NCI-H128 (cell line): ENCODE results near the gene RTKN2.
"Not testable (repeated sequence)": the region's sequence is repeated elsewhere in the genome, so short reads cannot be mapped to it uniquely, and the experiment has no call there.

Experiments used
- DNase-seq: peaks from one replicate; lab custom pipeline; 2025; ENCODE audit not compliant: unreplicated experiment; lab: John Stamatoyannopoulos, UW

The RTKN2 gene

DNA sequence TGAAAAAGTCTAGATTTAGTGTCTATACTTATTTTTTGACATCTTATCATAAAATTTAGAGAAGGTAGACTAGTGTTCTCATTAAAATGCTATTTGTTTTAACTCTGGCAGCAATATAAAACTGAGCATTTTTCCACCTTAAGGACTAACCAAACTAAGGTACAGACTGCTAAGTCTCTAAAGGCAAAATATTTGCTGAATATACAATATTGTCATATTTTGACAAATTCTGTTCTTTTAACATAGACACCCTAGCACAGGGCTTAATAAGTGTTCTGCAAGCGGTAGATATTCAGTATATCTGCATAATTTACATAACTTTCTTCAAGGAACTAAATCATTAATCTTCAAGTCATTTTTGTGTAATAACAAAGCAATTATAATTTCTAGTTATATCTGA, 8.6 kb downstream of the RTKN2 start:
- DNase-seq, result no peak

DNA sequence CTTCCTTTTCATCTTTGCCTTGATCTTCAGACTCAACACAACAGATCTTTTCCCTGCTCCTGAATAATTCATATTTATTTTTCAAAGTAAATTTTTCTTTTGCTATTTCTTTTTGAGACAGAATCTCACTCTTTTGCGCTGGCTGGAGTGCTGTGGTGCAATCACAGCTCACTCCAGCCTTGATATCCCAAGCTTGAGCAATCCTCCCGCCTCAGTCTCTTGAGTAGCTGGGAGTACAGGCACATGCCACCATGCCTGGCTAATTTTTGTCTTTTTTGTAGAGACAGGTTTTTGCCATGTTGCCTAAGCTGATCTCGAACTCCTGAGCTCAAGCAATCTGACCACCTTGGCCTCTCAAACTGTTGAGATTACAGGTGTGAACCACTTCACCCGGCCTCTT, 9.2 kb downstream of the RTKN2 start:
- DNase-seq, result no peak

DNA sequence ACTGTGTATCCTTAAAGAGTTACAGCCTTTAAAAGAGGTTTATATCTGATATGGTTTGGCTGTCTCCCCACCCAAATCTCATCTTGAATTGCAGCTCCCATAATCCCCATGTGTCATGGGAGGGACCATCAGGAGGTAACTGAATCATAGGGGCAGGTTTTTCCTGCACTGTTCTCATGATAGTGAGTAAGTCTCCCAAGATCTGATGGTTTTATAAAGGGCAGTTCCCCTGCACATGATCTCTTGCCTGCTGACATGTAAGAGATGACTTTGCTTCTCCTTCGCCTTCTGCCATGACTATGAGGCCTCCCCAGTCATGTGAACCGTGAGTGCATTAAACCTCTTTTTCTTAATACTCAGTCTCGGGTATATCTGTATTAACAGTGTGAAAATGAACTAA, 9.7 kb downstream of the RTKN2 start:
- DNase-seq, result no peak

DNA sequence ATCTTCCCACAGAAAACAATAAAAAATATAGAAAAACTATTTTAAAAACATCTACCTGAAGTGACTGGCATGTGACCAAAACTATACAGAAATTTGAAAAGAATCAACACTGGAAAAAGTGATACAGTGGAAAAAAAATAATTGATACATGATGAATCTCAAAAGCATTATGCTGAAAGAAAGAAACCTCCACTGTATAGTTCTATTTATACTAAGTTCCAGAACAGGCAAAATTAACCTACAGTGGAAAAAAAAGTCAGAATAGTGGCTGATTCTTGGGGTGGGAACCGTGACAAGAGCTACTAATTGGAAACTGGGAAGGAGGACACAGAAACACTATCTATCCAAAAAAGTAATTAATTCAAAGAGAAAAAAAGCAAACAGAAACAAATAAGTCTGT, 14.9 kb downstream of the RTKN2 start:
- DNase-seq, result no peak

DNA sequence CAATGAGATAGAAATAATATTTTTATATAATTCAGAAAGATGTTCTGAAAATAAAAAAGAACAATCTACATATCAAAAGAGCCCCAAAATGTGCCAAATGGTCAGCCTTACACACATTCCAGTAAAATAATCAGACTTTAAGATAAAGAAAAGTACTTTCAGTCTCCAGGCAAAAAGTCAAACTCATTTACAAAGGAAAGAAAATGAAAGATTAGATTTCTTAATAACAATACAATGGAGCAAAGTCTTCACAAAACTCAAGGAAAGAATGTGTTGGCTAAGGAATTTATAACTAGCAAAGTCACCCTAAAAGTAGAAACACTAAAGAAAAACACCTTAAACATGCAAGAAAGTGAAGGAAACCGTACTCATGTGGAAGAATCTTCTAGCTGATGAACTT, 16.6 kb downstream of the RTKN2 start:
- DNase-seq, result no peak

DNA sequence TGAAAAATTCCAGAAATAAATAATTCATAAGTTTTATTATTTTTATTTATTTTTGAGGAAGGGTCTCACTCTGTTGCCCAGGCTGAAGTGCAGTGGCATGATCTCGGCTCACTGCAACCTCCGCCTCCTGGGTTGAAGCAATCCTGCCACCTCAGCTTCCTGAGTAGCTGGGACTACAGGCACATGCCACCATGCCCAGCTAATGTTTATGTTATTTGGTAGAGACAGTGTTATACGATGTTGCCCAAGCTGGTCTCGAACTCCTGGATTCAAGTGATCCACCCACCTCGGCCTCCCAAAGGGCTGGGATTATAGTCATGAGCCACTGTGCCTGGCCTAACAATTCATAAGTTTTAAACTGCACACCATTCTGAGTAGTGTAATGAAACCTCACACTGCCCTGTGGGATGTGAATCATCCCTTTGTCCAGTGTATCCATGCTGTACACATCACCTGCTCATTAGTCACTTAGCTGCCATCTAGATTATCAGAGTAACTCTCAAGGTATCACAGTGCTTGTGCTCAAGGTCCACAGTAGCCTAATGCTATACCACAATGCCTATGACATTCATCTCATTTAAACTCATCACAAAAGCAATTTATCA, 17.9 kb downstream of the RTKN2 start:
- no peak for DNase-seq

DNA sequence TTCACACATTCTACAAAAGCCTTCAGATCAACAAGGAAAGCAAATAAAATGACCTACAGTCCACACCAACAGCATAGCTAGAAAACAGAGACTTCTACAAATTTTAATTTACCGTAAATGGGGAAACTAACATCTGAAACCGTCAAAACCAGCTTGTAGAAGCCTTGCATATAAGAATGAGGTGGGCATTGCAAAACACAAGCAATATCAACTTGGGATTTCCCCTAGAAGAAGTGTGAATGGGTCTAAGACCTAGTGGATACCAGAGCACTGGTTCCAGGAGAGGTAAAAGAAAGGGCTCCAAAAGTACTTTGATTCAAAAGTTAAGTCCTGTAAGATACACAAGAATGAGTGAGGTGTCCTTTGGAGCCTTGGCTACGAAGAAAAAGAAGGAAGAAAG, 18.7 kb downstream of the RTKN2 start:
- no peak for DNase-seq

DNA sequence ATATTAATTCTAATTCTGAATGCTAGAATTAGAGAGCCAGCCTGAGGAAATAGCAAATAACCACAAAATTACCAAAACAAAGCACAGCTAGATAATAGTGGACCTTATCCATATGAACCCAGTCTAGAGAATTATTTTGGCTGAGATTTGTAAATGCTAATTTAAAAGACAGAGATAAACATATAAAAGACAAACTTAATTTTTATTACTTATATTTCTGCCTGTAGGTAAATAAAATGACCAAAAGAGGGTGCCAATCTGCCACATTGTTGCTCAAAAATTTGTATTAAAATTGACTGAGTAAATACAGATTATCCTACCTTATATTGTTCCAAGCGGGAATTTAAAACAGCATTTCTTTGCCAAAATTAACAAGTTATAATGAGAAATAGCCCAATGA, 20.2 kb downstream of the RTKN2 start:
- DNase-seq, result no peak

DNA sequence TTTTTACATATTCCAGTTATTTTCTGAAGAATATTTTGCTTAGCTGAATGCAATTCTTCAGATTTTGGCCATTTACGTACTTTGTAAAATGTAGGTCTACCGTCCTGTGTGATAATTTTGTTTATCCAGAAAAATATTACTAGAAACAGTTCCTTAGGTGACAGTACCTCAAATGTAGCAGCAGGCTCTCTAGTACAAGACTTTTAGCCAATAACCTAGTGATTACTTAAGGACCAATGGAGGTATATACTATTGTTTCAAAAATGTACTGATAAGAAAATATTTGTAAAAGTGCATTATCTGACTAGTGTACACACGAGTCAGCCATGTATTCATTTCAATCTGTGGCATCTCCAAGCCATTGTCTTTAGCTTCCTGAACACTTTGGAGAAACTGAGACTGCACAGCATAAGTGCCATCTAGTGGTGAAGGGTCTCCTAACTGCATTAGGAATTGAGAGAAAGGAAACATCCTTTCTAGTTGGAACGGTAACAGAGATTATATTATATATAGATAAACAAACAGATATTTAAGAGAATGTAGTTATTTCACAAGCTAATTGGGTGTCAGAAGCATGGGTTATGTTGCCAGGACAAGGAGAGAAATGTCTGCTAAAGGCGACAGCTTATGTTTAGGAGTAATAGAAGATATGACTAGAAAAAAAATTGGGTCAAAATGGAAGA, 23.7 kb downstream of the RTKN2 start:
- DNase-seq, result no peak

DNA sequence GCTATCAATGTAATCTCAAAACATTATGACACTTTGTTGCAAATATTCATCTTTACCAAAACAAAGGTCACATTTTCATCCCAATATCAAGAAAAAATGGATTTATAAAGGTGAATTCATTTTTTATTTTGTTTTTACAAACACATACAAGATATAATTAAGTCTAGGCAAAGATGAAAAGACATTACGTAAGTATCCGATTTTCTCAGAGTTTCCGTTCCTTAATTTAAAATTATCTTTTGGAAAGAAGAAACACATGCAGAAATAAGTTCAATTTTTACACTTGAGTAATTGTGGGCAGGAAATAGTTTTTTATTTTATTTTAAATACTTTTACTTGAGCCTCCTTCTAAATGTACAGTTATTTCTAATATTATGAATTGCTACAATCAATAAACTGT, 24.6 kb downstream of the RTKN2 start:
- DNase-seq, result no peak

DNA sequence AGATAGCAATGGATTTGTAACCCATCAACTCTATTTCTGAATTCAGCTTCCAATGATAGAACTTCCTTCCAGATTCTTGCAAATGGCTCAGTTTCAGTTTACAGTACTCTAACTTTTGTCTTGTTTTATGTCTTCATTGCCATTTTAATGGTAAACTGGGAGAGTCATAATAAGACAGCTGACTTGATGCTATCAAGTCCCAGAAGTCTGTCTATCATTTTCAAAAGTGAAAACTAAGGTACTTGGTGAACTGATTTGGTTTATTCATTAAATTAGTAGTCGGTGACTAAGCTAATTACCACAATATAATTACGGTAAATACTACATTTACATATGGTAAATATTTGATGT, 25.0 kb downstream of the RTKN2 start:
- no peak for DNase-seq

DNA sequence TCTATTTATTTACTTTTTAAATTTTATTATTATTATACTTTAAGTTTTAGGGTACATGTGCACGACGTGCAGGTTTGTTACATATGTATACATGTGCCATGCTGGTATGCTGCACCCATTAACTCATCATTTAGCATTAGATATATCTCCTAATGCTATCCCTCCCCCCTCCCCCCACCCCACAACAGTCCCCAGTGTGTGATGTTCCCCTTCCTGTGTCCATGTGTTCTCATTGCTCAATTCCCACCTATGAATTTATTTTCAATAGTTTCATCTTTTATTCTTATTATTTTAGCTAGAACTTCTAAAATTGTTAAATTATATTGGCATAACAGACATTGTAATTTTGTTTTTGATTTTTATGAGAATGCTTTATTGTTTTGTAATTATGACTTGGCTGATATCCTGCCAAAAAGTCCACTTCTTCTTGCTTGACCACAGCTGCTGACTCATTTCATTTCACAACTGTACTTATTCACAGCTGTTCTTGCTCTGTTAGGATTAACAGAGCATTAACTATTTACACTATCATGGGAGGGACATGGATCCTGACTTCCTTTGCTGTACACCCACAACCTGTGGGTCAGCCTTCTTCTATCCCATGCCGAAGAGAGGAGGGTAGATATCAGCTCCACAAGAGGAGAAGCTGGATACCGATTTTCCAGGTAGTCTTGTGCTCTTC, 25.5 kb downstream of the RTKN2 start:
- not testable (repeated sequence) for DNase-seq

DNA sequence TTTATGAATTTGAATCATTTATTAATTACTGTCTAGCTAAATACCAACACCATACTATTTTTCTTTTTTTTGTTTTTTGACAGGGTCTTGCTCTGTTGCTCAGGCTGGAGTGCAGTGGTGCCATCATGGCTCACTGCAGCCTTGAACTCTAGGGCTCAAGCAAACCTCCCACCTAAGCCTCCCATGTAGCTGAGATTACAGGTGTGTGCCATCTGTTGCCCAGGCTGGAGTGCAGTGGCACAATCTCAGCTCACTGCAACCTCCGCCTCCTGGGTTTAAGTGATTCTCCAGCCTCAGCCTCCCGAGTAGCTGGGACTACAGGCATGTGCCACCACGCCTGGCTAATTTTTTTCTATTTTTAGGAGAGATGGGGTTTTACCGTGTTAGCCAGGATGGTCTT, 27.1 kb downstream of the RTKN2 start:
- DNase-seq, result not testable (repeated sequence)

DNA sequence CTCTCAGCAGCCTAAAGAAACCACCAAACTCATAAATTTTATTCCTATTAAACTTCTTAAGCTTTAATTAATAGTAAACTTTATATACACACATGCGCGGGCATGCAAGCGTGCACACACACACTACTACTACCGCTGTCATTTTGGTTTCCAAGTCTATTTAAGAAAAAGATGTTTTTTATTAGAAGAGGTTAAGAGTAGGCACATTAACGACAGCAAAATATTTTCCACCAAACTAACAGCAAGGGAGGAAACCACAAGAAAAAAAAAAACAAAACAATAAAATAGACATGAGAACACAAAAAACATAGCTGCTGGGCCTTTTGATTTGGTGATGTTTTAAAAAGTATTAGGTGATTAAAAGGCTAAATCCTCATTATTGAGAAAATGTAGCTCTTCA, 28.6 kb downstream of the RTKN2 start:
- no peak for DNase-seq

DNA sequence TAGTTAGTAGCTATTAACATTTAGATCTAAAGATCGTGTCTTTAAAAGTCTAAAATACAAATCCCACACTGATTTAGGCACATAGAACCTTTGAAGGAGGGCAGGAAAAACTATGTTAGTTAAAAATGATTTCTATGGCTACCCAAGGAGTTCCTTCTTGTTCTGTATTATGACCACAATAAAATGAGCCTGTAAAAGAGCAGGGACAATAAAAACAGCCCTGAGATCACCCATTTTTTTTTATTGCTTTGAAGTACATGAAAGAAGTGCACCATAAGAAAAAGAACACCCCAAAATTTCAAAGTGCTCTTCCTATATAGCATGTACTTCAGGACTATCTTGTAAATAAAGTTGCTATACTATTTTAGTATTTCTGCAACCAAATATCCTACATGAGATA, 29.8 kb downstream of the RTKN2 start:
- DNase-seq, result no peak

DNA sequence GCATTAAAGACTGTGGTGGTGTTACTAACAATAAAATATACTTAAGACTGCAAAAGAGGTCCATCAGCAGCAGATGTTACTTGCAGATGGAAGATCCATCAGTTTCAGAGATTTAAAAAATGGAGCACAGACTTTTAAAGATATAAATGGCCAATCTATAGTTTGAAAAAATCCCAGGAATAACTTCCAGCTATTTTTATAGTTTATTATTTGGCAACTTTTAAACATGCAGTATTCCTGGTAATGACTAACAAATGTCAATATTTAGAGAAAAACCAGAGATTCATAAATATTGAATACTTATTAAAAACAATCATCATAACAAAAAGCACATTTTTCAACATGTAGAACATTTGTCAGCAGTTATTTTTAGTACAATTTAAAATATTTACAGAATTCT, 30.7 kb downstream of the RTKN2 start:
- DNase-seq, result no peak

DNA sequence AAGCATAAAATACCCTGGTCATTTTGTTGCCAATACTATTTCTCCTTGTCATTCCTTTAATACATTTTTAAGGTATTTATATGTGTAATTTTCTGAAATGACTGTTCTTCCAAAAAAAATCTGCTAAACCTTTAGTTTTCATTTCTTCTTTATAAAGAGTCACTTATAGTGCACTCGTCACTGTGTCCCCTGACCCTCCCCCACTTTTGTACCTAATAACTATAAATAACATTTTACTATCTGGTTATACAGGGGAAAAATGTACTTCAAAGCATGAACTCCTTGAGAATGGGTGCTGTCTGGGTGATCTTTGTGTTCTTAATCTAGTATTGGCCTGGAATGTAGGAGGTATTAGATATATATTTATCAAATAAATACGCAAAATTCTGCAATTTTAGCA, 31.1 kb downstream of the RTKN2 start:
- no peak for DNase-seq

DNA sequence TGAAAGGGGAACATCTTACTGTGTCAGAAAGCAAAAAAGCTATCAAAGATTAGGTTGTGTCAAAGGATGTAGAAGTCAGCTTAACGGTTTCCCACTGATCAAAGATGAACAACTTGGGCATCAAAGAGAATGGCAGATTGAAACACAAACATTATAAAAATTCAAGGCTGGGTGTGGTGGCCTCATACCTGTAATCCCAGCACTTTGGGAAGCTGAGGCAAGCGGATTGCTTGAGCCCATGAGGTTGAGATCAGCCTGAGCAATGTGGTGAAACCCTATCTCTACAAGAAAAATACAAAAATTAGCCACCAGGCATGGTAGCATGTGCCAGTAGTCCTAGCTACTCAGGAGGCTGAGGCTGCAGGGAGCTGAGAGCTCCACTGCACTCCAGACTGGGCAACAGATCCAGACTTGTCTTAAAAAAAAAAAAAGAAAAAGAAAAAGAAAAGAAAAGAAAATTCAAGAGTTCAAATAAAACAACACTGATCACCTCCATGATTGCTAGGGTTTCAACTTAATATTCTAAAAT, 34.5 kb downstream of the RTKN2 start:
- DNase-seq, result no peak

DNA sequence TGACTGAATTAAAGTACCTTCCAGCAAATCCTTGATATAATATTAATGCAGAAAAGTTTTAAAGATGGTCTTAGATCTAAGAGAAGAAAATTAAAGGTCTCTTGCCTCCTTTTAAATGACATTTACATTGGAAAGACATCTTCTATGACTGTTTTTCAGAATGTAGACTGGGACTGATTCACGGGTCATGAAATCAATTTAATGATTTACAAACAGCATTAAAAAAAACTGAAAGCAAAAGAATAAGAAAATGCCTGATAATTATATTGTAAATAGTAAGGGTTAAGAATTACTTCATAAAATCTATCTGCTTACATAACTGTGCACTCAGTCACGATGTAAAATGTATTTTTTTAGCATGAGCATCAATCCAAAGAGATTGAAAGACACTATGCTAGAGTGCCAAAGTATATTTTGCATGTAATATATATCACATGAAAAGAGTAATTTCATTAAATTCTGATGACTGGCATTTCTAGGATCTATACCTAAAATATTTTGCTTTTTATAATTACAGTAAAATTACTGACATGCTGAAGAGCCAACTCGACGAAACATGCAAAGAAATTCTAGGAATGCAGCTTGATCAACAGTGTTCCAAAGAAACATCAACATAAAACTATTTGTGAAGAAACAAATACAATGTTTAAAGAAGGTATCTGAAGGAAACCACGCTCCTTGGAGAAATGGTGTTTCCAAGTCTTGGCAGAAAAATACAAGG, 35.1 kb downstream of the RTKN2 start:
- no peak for DNase-seq

DNA sequence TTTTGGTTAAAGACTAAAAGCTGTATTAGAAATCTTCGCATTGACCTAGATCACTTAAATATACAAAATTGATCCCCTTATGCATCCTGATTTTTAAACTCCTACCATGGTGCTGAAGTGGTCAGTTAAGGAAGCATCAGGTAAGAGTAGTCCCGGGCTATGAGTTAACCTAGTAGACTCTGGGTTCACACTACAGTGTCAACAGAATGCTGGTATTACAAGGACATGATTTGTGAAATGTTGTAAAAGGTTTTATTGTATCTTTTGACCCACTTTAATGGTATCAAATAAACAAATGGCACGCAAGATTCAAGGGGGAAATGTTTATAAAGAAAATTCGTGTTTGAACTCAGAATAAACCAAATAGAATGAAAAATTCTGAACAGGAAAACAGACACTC, 36.8 kb downstream of the RTKN2 start:
- no peak for DNase-seq

DNA sequence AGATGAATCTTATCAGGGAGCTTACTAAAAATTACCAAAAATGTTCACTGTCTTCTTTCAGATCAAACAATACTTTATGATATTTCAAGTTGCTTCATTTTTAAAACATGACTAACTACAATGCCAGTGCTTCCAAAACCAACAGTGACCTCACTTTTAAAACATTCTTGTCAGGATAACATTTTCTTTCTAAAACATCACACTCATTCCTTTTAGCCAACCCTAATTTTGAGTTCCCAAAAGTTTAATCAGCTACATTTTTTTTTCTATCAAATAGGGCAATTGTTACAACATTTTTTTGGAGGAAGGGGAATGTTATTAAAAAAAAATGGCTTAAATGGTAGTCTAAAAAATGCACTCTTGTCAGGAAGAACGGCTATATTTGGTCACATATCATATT, 37.3 kb downstream of the RTKN2 start:
- no peak for DNase-seq
